ENCODE data around the gene ASPM. TPM values are rescaled to one million over a fixed set of nuclear protein-coding genes. Genes with fewer than 3 reads are reported as not detected.

Gene ASPM
- total RNA-seq, 1 donor from 2014 or later = 3.9 TPM

GRCh38 chr1:197042676-197043341 is 103.7 kb downstream of the ASPM start:
- DNase-seq (ENCODE audit: low read depth) = no peak

GRCh38 chr1:197041486-197042353 is 104.7 kb downstream of the ASPM start:
- H3K36me3 ChIP-seq (ENCODE audit: insufficient read depth, low read length) = no peaks in the 10 kb centered on the region
- H3K9me3 ChIP-seq (ENCODE audit: insufficient read depth, low read depth, low read length) = no peaks in the 10 kb centered on the region
- no peaks in the 10 kb centered on the region for H3K9me3 Mint-ChIP-seq (ENCODE audit: unreplicated experiment)
- H3K4me3 ChIP-seq (ENCODE audit: insufficient read depth, low read depth, low read length) = no peak overlapping the region
- H3K36me3 Mint-ChIP-seq (ENCODE audit: low read depth, unreplicated experiment) = no peaks in the 10 kb centered on the region
- TF ChIP-seq, protein P1, sequence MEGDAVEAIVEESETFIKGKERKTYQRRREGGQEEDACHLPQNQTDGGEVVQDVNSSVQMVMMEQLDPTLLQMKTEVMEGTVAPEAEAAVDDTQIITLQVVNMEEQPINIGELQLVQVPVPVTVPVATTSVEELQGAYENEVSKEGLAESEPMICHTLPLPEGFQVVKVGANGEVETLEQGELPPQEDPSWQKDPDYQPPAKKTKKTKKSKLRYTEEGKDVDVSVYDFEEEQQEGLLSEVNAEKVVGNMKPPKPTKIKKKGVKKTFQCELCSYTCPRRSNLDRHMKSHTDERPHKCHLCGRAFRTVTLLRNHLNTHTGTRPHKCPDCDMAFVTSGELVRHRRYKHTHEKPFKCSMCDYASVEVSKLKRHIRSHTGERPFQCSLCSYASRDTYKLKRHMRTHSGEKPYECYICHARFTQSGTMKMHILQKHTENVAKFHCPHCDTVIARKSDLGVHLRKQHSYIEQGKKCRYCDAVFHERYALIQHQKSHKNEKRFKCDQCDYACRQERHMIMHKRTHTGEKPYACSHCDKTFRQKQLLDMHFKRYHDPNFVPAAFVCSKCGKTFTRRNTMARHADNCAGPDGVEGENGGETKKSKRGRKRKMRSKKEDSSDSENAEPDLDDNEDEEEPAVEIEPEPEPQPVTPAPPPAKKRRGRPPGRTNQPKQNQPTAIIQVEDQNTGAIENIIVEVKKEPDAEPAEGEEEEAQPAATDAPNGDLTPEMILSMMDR (IDR thresholded peaks at IDR 0.05; ENCODE audit: insufficient read depth, low read depth, low read length) = no peak
- TF ChIP-seq EZH2 (IDR thresholded peaks at IDR 0.05; ENCODE audit: insufficient read depth, low read length) = no peak
- no peak overlapping the region for H3K27ac ChIP-seq (ENCODE audit: low read depth, low read length)
- no peaks in the 10 kb centered on the region for H4K20me1 ChIP-seq (ENCODE audit: insufficient read depth, low read length)
- DNase-seq (ENCODE audit: low read depth) = no peak
- no peaks in the 10 kb centered on the region for H3K79me2 ChIP-seq (ENCODE audit: insufficient read depth, low read length)
- H3K27me3 Mint-ChIP-seq (ENCODE audit: low read depth, unreplicated experiment) = no peaks in the 10 kb centered on the region
- no peak overlapping the region for H3K4me2 ChIP-seq (ENCODE audit: low read length)
- H3K27me3 ChIP-seq (ENCODE audit: insufficient read depth, low read length) = no peaks in the 10 kb centered on the region
- no peak overlapping the region for H2AFZ ChIP-seq (ENCODE audit: low read depth, low read length)
- no peaks in the 10 kb centered on the region for H3K4me1 Mint-ChIP-seq (ENCODE audit: low read depth, unreplicated experiment)
- no peak for FAIRE-seq
- no peaks in the 10 kb centered on the region for H3K4me1 ChIP-seq (ENCODE audit: insufficient read depth, low read length)
- H3K4me3 Mint-ChIP-seq (ENCODE audit: unreplicated experiment) = no peak overlapping the region
- H3K27ac Mint-ChIP-seq (ENCODE audit: unreplicated experiment) = no peak overlapping the region
- no peak overlapping the region for H3K9ac ChIP-seq (ENCODE audit: low read length)

More at GRCh38 chr1:197042676-197043341, 103.7 kb downstream of the ASPM start:
- Mint-ChIP-seq H3K36me3 (ENCODE audit: low read depth, unreplicated experiment) (no peaks in the 10 kb centered on the region), H3K4me1 (ENCODE audit: low read depth, unreplicated experiment) (no peaks in the 10 kb centered on the region), H3K27ac (ENCODE audit: unreplicated experiment) (no peak overlapping the region), H3K9me3 (ENCODE audit: unreplicated experiment) (peaks cover 2% of the 10 kb centered on the region), H3K27me3 (ENCODE audit: low read depth, unreplicated experiment) (no peaks in the 10 kb centered on the region), H3K4me3 (ENCODE audit: unreplicated experiment) (no peak overlapping the region)
- H3K27me3 ChIP-seq (ENCODE audit: insufficient read depth, low read length) = no peaks in the 10 kb centered on the region
- no peaks in the 10 kb centered on the region for H3K79me2 ChIP-seq (ENCODE audit: insufficient read depth, low read length)
- TF ChIP-seq EZH2 (IDR thresholded peaks at IDR 0.05; ENCODE audit: insufficient read depth, low read length) = no peak
- TF ChIP-seq, protein P1 (IDR thresholded peaks at IDR 0.05; ENCODE audit: insufficient read depth, low read depth, low read length) = no peak
- H3K36me3 ChIP-seq (ENCODE audit: insufficient read depth, low read length) = no peaks in the 10 kb centered on the region
- no peaks in the 10 kb centered on the region for H3K9me3 ChIP-seq (ENCODE audit: insufficient read depth, low read depth, low read length)
- H3K4me3 ChIP-seq (ENCODE audit: insufficient read depth, low read depth, low read length) = no peak overlapping the region
- FAIRE-seq = no peak
- H3K27ac ChIP-seq (ENCODE audit: low read depth, low read length) = no peak overlapping the region
- no peaks in the 10 kb centered on the region for H4K20me1 ChIP-seq (ENCODE audit: insufficient read depth, low read length)
- no peak overlapping the region for H2AFZ ChIP-seq (ENCODE audit: low read depth, low read length)
- no peak overlapping the region for H3K9ac ChIP-seq (ENCODE audit: low read length)
- no peaks in the 10 kb centered on the region for H3K4me1 ChIP-seq (ENCODE audit: insufficient read depth, low read length)
- no peak overlapping the region for H3K4me2 ChIP-seq (ENCODE audit: low read length)
